ENCODE results near the gene IRAK3.

- TF ChIP-seq, protein P1, sequence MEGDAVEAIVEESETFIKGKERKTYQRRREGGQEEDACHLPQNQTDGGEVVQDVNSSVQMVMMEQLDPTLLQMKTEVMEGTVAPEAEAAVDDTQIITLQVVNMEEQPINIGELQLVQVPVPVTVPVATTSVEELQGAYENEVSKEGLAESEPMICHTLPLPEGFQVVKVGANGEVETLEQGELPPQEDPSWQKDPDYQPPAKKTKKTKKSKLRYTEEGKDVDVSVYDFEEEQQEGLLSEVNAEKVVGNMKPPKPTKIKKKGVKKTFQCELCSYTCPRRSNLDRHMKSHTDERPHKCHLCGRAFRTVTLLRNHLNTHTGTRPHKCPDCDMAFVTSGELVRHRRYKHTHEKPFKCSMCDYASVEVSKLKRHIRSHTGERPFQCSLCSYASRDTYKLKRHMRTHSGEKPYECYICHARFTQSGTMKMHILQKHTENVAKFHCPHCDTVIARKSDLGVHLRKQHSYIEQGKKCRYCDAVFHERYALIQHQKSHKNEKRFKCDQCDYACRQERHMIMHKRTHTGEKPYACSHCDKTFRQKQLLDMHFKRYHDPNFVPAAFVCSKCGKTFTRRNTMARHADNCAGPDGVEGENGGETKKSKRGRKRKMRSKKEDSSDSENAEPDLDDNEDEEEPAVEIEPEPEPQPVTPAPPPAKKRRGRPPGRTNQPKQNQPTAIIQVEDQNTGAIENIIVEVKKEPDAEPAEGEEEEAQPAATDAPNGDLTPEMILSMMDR (IDR thresholded peaks at IDR 0.05) = no peak
- no peak for TF ChIP-seq EZH2 (IDR thresholded peaks at IDR 0.05; ENCODE audit: borderline replicate concordance, insufficient read depth, low read depth, low read length, poor library complexity, severe bottlenecking)
Measured at GRCh38 chr12:66195242-66195641, 6.2 kb downstream of the IRAK3 start.

Data from B cell (primary cell).